RWPE2 (cell line): ENCODE measurements around the gene CDK15.

Experiments
- ATAC-seq: fragments of 200-7000 bp; cut with Tn5 transposase; 3 replicates; pipeline ENCODE4 v1.9.1; 2021; ENCODE audit warnings: low read depth
- DNase-seq: peaks from one replicate; pipeline ENCODE4 v3.0.0-alpha.2; 2020; ENCODE audit warnings: low spot score
- H3K27ac ChIP-seq: fragments of 450-650 bp; 2 replicates; pipeline ENCODE4 v1.5.1; 2017; ENCODE audit warnings: mild to moderate bottlenecking; ENCODE audit not compliant: poor library complexity, severe bottlenecking
- H3K27me3 ChIP-seq: fragments of 250-450 bp; sonication (Bioruptor Pico); 2 replicates; pipeline ENCODE4 v1.5.1; 2021; ENCODE audit warnings: mild to moderate bottlenecking, moderate library complexity; ENCODE audit not compliant: insufficient read depth, poor library complexity, severe bottlenecking
- H3K36me3 ChIP-seq: fragments of 250-450 bp; sonication (Bioruptor Pico); 2 replicates; pipeline ENCODE4 v1.5.1; 2020; ENCODE audit warnings: low read depth, mild to moderate bottlenecking, moderate library complexity
- H3K4me1 ChIP-seq: fragments of 250-450 bp; sonication (Bioruptor Pico); 2 replicates; pipeline ENCODE4 v1.5.1; 2021; ENCODE audit warnings: mild to moderate bottlenecking, moderate library complexity; ENCODE audit not compliant: insufficient read depth, poor library complexity, severe bottlenecking
- H3K4me3 ChIP-seq: fragments of 250-450 bp; sonication (Bioruptor Pico); 2 replicates; pipeline ENCODE4 v1.5.1; 2021; ENCODE audit warnings: mild to moderate bottlenecking, moderate library complexity; ENCODE audit not compliant: severe bottlenecking
- H3K9me3 ChIP-seq: fragments of 250-450 bp; sonication (Bioruptor Pico); 2 replicates; pipeline ENCODE4 v1.5.1; 2021; ENCODE audit warnings: mild to moderate bottlenecking, moderate library complexity; ENCODE audit not compliant: severe bottlenecking
- TF ChIP-seq, protein P1 (sequence below): fragments of 450-650 bp; IDR thresholded peaks from one replicate; pipeline ENCODE4 v1.5.1; 2017; ENCODE audit warnings: mild to moderate bottlenecking, moderate library complexity; ENCODE audit not compliant: poor library complexity, severe bottlenecking

The CDK15 gene

GRCh38 chr2:201775326-201775725 lies 31.0 kb upstream of the CDK15 start:
- peaks cover 37% of the 10 kb centered on the region for H3K4me1 ChIP-seq
- peaks cover 2% of the 10 kb centered on the region; the same call in 1 of the 2 replicates for H3K36me3 ChIP-seq
- DNase-seq (no peak), ATAC-seq (no peak)
- no peaks in the 10 kb centered on the region for H3K27me3 ChIP-seq
- H3K9me3 ChIP-seq = no peaks in the 10 kb centered on the region
- H3K27ac ChIP-seq = no peak overlapping the region
- TF ChIP-seq, protein P1, sequence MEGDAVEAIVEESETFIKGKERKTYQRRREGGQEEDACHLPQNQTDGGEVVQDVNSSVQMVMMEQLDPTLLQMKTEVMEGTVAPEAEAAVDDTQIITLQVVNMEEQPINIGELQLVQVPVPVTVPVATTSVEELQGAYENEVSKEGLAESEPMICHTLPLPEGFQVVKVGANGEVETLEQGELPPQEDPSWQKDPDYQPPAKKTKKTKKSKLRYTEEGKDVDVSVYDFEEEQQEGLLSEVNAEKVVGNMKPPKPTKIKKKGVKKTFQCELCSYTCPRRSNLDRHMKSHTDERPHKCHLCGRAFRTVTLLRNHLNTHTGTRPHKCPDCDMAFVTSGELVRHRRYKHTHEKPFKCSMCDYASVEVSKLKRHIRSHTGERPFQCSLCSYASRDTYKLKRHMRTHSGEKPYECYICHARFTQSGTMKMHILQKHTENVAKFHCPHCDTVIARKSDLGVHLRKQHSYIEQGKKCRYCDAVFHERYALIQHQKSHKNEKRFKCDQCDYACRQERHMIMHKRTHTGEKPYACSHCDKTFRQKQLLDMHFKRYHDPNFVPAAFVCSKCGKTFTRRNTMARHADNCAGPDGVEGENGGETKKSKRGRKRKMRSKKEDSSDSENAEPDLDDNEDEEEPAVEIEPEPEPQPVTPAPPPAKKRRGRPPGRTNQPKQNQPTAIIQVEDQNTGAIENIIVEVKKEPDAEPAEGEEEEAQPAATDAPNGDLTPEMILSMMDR = no peak
- H3K4me3 ChIP-seq = no peak overlapping the region

- Histone ChIP-seq H3K27me3 (no peaks in the 10 kb centered on the region), H3K27ac (no peak overlapping the region), H3K36me3 (0 out of 2 replicates have a peak, but pooled peaks cover 2% of the 10 kb centered on the region), H3K4me1 (peaks cover 37% of the 10 kb centered on the region), H3K4me3 (no peak overlapping the region), H3K9me3 (no peaks in the 10 kb centered on the region)
- TF ChIP-seq, protein P1 = no peak
- ATAC-seq = no peak
- no peak for DNase-seq
Observed at GRCh38 chr2:201777043-201777442, 29.3 kb upstream of the CDK15 start.

GRCh38 chr2:201777869-201778268 lies 28.5 kb upstream of the CDK15 start:
- no peaks in the 10 kb centered on the region for H3K27me3 ChIP-seq
- H3K4me1 ChIP-seq = peaks cover 37% of the 10 kb centered on the region
- H3K9me3 ChIP-seq = no peaks in the 10 kb centered on the region
- no peak for DNase-seq
- H3K27ac ChIP-seq = no peak overlapping the region
- ATAC-seq = no peak
- TF ChIP-seq, protein P1 = no peak
- no peak overlapping the region for H3K4me3 ChIP-seq
- 0 out of 2 replicates have a peak, but pooled peaks cover 2% of the 10 kb centered on the region for H3K36me3 ChIP-seq

GRCh38 chr2:201779901-201780673 lies 26.2 kb upstream of the CDK15 start:
- Histone ChIP-seq H3K27me3 (no peaks in the 10 kb centered on the region), H3K4me1 (peaks cover 29% of the 10 kb centered on the region), H3K36me3 (no peaks in the 10 kb centered on the region), H3K9me3 (no peaks in the 10 kb centered on the region), H3K27ac (peak overlapping the region; percentile 53), H3K4me3 (peak overlapping the region; percentile 68)
- no peak for DNase-seq
- TF ChIP-seq, protein P1 = no peak
- ATAC-seq = peak; percentile 20
